GM19239 (cell line): ENCODE data around the gene ABCF1.

Experiments
- DNase-seq: peaks from one replicate; pipeline ENCODE4 v3.0.0; 2011; ENCODE audit warnings: low spot score; ENCODE audit not compliant: insufficient read length
- FAIRE-seq: peaks from 2 replicates; lab custom pipeline; 2011; peaks lifted over from hg19 to GRCh38; lab: Jason Lieb, UNC

The ABCF1 gene

GRCh38 chr6:30617565-30618269 is 46.5 kb downstream of the ABCF1 start, which contains the start of gene MRPS18B:
Gene MRPS18B (plus strand): TSS chr6:30617840. CDS start chr6:30617866, 26 bp downstream.
- peak; percentile 59 for DNase-seq
- FAIRE-seq = peak; percentile 98

GRCh38 chr6:30618270-30618797 is 47.1 kb downstream of the ABCF1 start:
- DNase-seq (no peak), FAIRE-seq (no peak)

GRCh38 chr6:30619561-30619960 is 48.3 kb downstream of the ABCF1 start:
- FAIRE-seq (no peak), DNase-seq (no peak)

GRCh38 chr6:30625511-30625910 is 54.3 kb downstream of the ABCF1 start:
- DNase-seq (no peak), FAIRE-seq (no peak)

- DNase-seq (peak; percentile 82), FAIRE-seq (peak; percentile 91)
These were observed 55.5 kb downstream of the ABCF1 start, which contains the start of gene ATAT1 for GRCh38 chr6:30626484-30627366. Gene ATAT1 (plus strand): TSS chr6:30626874.

GRCh38 chr6:30635834-30636233 is 64.6 kb downstream of the ABCF1 start:
- no peak for FAIRE-seq
- DNase-seq = no peak

GRCh38 chr6:30640481-30640880 is 69.2 kb downstream of the ABCF1 start:
- DNase-seq (no peak), FAIRE-seq (no peak)

- no peak for DNase-seq
- no peak for FAIRE-seq
These were observed 69.8 kb downstream of the ABCF1 start for GRCh38 chr6:30641048-30641447.
